ENCODE data around the gene AJAP1.

DNA sequence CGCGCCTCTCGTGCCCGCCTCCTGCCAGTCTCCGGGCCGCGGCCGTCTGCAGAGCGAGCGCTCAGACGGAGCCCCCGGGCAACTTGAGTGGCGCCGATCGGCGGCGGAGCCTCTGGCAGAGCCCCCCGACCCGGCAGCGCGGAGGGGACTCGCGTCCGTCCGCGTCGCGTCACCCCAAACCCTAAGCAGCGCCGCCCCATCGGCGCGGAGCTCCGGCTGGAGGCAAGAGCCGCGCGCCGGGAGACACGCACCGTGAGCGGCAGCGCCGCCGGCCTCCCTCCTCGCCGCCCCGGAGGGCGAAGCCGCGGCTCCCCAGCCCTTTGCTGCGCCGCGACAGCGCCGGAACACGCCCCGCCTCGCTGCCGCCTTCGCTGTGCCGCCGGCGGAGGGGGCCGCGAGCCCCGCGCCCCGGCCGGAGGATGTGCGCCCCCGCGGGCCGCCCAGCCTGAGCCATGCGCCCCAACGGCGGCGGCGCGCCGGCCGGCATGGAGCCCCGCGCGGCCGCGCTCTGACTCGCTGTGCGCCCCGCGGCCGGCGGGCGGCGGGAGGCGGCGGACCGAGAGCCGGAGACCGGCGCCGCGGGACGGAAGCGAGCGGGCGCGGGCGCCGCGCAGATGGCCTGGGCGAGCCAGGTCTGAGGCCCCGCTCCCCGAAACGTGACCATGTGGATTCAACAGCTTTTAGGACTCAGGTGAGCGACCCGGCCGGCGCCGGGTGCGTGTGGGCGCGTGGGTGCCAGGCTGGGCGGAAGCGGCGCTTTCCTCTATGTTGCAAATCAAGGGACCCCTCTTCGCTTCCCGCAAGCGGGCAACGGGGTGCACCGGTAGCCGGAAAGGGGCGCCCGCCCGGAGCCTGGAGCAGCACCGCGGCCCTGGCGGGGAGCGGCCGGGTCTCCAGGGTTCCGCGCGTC is 610 bp downstream of the AJAP1 start:
- no peak for TF ChIP-seq L3MBTL2 (conservative IDR thresholded peaks at IDR 0.05)
- no peak for TF ChIP-seq SP1 (IDR thresholded peaks at IDR 0.05)
- TF ChIP-seq SUZ12 (IDR thresholded peaks at IDR 0.05), result no peak
- TF ChIP-seq BHLHE40 (IDR thresholded peaks at IDR 0.05; ENCODE audit: borderline replicate concordance), result no peak
- TF ChIP-seq ARNT (IDR thresholded peaks at IDR 0.05), result no peak
- TF ChIP-seq ELF4 (IDR thresholded peaks at IDR 0.05), result no peak
- no peak for TF ChIP-seq LEF1 (IDR thresholded peaks at IDR 0.05; ENCODE audit: borderline replicate concordance)
- TF ChIP-seq FOXA1 (IDR thresholded peaks at IDR 0.05), result no peak
- TF ChIP-seq FOXM1 (IDR thresholded peaks at IDR 0.05; ENCODE audit: borderline replicate concordance), result no peak
- TF ChIP-seq, protein P1, sequence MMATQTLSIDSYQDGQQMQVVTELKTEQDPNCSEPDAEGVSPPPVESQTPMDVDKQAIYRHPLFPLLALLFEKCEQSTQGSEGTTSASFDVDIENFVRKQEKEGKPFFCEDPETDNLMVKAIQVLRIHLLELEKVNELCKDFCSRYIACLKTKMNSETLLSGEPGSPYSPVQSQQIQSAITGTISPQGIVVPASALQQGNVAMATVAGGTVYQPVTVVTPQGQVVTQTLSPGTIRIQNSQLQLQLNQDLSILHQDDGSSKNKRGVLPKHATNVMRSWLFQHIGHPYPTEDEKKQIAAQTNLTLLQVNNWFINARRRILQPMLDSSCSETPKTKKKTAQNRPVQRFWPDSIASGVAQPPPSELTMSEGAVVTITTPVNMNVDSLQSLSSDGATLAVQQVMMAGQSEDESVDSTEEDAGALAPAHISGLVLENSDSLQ (IDR thresholded peaks at IDR 0.05), result no peak

All from HEK293T (cell line).